ENCODE measurements around the gene CAPZB. TPM values are rescaled to one million over a fixed set of nuclear protein-coding genes. Genes with fewer than 3 reads are reported as not detected.

The CAPZB gene
- total RNA-seq, 5 donors from 2014 or later (not counting 1 experiment from before 2014, with no cell fraction given): 272 to 342 (median 320) TPM

DNA sequence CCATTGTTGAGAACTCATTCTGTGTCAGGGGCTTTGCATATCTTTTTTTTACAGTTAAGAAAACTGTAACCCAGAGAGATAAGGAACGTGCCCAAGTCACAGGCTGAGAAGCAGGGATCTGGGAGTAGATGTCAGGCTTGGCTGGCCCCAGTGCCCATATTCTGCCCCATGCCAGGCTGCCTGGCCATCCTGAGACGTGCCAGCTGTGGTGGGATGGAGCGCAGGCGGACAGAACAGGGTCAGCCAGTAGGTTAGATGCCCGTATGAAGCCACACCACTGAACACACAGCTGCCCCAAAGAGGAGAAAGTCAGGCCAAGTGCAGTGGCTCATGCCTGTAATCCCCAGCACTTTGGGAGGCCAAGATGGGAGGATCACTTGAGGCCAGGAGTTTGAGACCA, 117.3 kb downstream of the CAPZB start:
- ATAC-seq (replicated peaks in 1 of 4) (no peak), DNase-seq (no peak)
- Histone ChIP-seq H3K27ac (ENCODE audit: low read length) (no peak overlapping the region), H3K36me3 (ENCODE audit: control insufficient read depth in 2 of 2, extremely low read depth in 1 of 2, insufficient read depth in 1 of 2, low read length in 1 of 2) (peaks cover 9 to 35% of the 10 kb centered on the region in 2 donors), H3K4me1 (ENCODE audit: control insufficient read depth in 1 of 2, extremely low read depth in 1 of 2, insufficient read depth in 2 of 2, low read length in 2 of 2) (peaks cover 0 to 15% of the 10 kb centered on the region in 2 experiments), H3K27me3 (replicated peaks in 1 of 2; ENCODE audit: control insufficient read depth in 2 of 2, extremely low read depth in 1 of 2, insufficient read depth in 2 of 2, low read length in 1 of 2) (no peaks in the 10 kb centered on the region), H3K4me3 (ENCODE audit: control insufficient read depth in 1 of 2, extremely low read depth in 1 of 2, low read length in 1 of 2) (no peak overlapping the region), H3K9me3 (no peaks in the 10 kb centered on the region)
- CTCF ChIA-PET: no interaction called here
- Mint-ChIP-seq H3K27me3 (no peaks in the 10 kb centered on the region), H3K36me3 (peaks cover 12% of the 10 kb centered on the region), H3K4me3 (no peak overlapping the region), H3K9me3 (no peaks in the 10 kb centered on the region), H3K4me1 (peaks cover 31 to 76% (median 41%) of the 10 kb centered on the region in 3 donors), H3K27ac (peak overlapping the region in 1 of 2 donors; percentile 82)
- POLR2A ChIA-PET: no interaction called here
- 100% methylated on average over 1 of the region's 5 CpGs for WGBS (ENCODE audit: insufficient coverage)

GRCh38 chr1:19367584-19368041, 117.7 kb downstream of the CAPZB start:
- Mint-ChIP-seq H3K9me3 (no peaks in the 10 kb centered on the region), H3K4me3 (no peak overlapping the region), H3K27ac (peak overlapping the region; percentile 37 to 82), H3K27me3 (no peaks in the 10 kb centered on the region), H3K4me1 (peaks cover 32 to 77% (median 43%) of the 10 kb centered on the region in 3 donors), H3K36me3 (peaks cover 12% of the 10 kb centered on the region)
- Histone ChIP-seq H3K4me1 (ENCODE audit: control insufficient read depth in 1 of 2, extremely low read depth in 1 of 2, insufficient read depth in 2 of 2, low read length in 2 of 2) (peaks cover 0 to 15% of the 10 kb centered on the region in 2 experiments), H3K4me3 (ENCODE audit: control insufficient read depth in 1 of 2, extremely low read depth in 1 of 2, low read length in 1 of 2) (no peak overlapping the region), H3K36me3 (ENCODE audit: control insufficient read depth in 2 of 2, extremely low read depth in 1 of 2, insufficient read depth in 1 of 2, low read length in 1 of 2) (peaks cover 9 to 34% of the 10 kb centered on the region in 2 donors), H3K9me3 (no peaks in the 10 kb centered on the region), H3K27ac (ENCODE audit: low read length) (no peak overlapping the region), H3K27me3 (replicated peaks in 1 of 2; ENCODE audit: control insufficient read depth in 2 of 2, extremely low read depth in 1 of 2, insufficient read depth in 2 of 2, low read length in 1 of 2) (no peaks in the 10 kb centered on the region)
- POLR2A ChIA-PET: no interaction called here
- CTCF ChIA-PET: no interaction called here
- no peak for DNase-seq
- ATAC-seq (replicated peaks in 1 of 4): no peak
- 82% methylated on average over 12 of the region's 13 CpGs for WGBS (ENCODE audit: insufficient coverage)

DNA sequence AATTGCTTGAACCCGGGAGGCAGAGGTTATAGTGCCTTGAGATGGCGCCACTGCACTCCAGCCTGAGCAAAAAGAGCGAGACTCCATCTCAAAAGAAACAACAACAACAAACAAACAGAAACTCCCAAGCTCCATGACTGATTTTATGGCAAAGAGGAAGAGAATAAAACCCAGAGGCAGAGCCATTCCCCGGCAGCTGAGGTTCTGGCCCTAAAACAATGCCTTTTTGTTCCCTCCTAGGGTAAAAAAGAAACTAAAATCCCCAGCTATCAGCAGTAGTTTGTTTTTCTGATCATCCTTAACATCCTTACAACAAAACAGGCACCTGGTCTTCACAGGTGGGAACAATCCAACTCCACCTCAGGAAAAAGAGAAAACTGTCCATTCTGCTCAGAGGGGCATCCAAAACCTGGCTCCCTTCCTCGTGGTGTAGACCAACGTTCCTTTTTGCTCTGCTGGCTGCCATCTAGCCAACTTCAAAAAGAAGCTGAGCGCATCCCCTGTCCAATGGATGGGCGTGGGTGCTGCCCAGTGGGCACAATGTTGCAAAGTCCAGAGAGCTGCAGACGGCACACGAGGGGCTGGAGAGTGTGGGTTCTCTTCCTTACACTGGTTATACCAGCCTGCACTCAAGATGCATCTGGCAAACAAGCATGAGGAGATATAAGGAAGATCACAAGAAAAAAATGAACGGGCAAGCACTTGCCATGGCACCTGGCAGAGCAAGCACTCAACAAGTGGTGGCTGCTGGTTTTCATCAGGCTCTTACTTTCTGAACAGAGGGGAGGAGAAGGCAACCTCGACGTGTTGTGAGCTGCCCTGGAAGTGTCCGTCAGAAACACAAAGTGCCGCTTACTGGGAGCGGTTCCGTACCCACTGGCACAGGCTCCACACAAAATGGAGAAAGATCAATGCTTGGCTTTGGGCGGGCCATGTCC, 118.5 kb downstream of the CAPZB start:
- H3K27ac ChIP-seq (ENCODE audit: low read length): no peak overlapping the region
- no peak overlapping the region for H3K4me3 ChIP-seq (ENCODE audit: control insufficient read depth in 1 of 2, extremely low read depth in 1 of 2, low read length in 1 of 2)
- CTCF ChIA-PET: interaction anchor here in 1 of 2 donors (1.3 kb wide), 1 partner anchor 216 kb away, joined by 3 read pairs; no protein-coding TSS in a partner anchor
- ATAC-seq (replicated peaks in 1 of 4): peak in 1 of 4 experiments; percentile 13
- H3K27me3 ChIP-seq (replicated peaks in 1 of 2; ENCODE audit: control insufficient read depth in 2 of 2, extremely low read depth in 1 of 2, insufficient read depth in 2 of 2, low read length in 1 of 2): no peaks in the 10 kb centered on the region
- peak overlapping the region in 1 of 3 donors; percentile 18 for H3K4me3 Mint-ChIP-seq
- no peaks in the 10 kb centered on the region for H3K9me3 ChIP-seq
- POLR2A ChIA-PET: no interaction called here
- H3K36me3 Mint-ChIP-seq: peaks cover 12% of the 10 kb centered on the region
- peaks cover 35 to 75% (median 44%) of the 10 kb centered on the region in 3 donors for H3K4me1 Mint-ChIP-seq
- WGBS (ENCODE audit: insufficient coverage): 85% methylated on average over 9 of the region's 18 CpGs
- DNase-seq: no peak
- peak overlapping the region; percentile 37 to 82 for H3K27ac Mint-ChIP-seq
- peaks cover 0 to 21% of the 10 kb centered on the region in 2 experiments for H3K4me1 ChIP-seq (ENCODE audit: control insufficient read depth in 1 of 2, extremely low read depth in 1 of 2, insufficient read depth in 2 of 2, low read length in 2 of 2)
- H3K36me3 ChIP-seq (ENCODE audit: control insufficient read depth in 2 of 2, extremely low read depth in 1 of 2, insufficient read depth in 1 of 2, low read length in 1 of 2): peaks cover 9 to 28% of the 10 kb centered on the region in 2 donors
- no peaks in the 10 kb centered on the region for H3K9me3 Mint-ChIP-seq
- no peaks in the 10 kb centered on the region for H3K27me3 Mint-ChIP-seq

- WGBS (ENCODE audit: insufficient coverage): 80% methylated on average over 2 of the region's 10 CpGs
- peak overlapping the region in 1 of 2 donors; percentile 37 for H3K27ac Mint-ChIP-seq
- Histone ChIP-seq H3K27ac (ENCODE audit: low read length) (no peak overlapping the region), H3K9me3 (no peaks in the 10 kb centered on the region), H3K36me3 (ENCODE audit: control insufficient read depth in 2 of 2, extremely low read depth in 1 of 2, insufficient read depth in 1 of 2, low read length in 1 of 2) (peaks cover 9 to 18% of the 10 kb centered on the region in 2 donors), H3K27me3 (replicated peaks in 1 of 2; ENCODE audit: control insufficient read depth in 2 of 2, extremely low read depth in 1 of 2, insufficient read depth in 2 of 2, low read length in 1 of 2) (no peaks in the 10 kb centered on the region), H3K4me3 (ENCODE audit: control insufficient read depth in 1 of 2, extremely low read depth in 1 of 2, low read length in 1 of 2) (no peak overlapping the region), H3K4me1 (ENCODE audit: control insufficient read depth in 1 of 2, extremely low read depth in 1 of 2, insufficient read depth in 2 of 2, low read length in 2 of 2) (peaks cover 0 to 29% of the 10 kb centered on the region in 2 experiments)
- H3K27me3 Mint-ChIP-seq: no peaks in the 10 kb centered on the region
- peaks cover 46 to 80% (median 54%) of the 10 kb centered on the region in 3 donors for H3K4me1 Mint-ChIP-seq
- DNase-seq: no peak
- ATAC-seq (replicated peaks in 1 of 4): no peak
- H3K4me3 Mint-ChIP-seq: no peak overlapping the region
- peaks cover 12% of the 10 kb centered on the region for H3K36me3 Mint-ChIP-seq
- ChIA-PET POLR2A (interaction anchor here in 1 of 2 donors (0.6 kb wide), 1 partner anchor 268 kb away, joined by 3 read pairs; no protein-coding TSS in a partner anchor), CTCF (no interaction called here)
- H3K9me3 Mint-ChIP-seq: no peaks in the 10 kb centered on the region
Measured at GRCh38 chr1:19365721-19366120, 119.6 kb downstream of the CAPZB start.

GRCh38 chr1:19363536-19364152, 121.7 kb downstream of the CAPZB start:
- H3K27me3 Mint-ChIP-seq: no peaks in the 10 kb centered on the region
- DNase-seq (no peak), ATAC-seq (replicated peaks in 1 of 4) (no peak)
- H3K4me3 ChIP-seq (ENCODE audit: control insufficient read depth in 1 of 2, extremely low read depth in 1 of 2, low read length in 1 of 2): no peak overlapping the region
- ChIA-PET CTCF (interaction anchor here (1.1 to 1.3 kb wide), 4 partner anchors 10 to 298 kb away, joined by 3 to 5 read pairs (median 3); no protein-coding TSS in a partner anchor), POLR2A (no interaction called here)
- H3K36me3 Mint-ChIP-seq: peaks cover 12% of the 10 kb centered on the region
- peaks cover 5 to 14% of the 10 kb centered on the region in 2 donors for H3K36me3 ChIP-seq (ENCODE audit: control insufficient read depth in 2 of 2, extremely low read depth in 1 of 2, insufficient read depth in 1 of 2, low read length in 1 of 2)
- no peaks in the 10 kb centered on the region for H3K9me3 ChIP-seq
- H3K4me1 Mint-ChIP-seq: peaks cover 54 to 75% (median 63%) of the 10 kb centered on the region in 3 donors
- no peak overlapping the region for H3K27ac ChIP-seq (ENCODE audit: low read length)
- peak overlapping the region; percentile 34 to 65 for H3K27ac Mint-ChIP-seq
- whole genome bisulfite sequencing (ENCODE audit: insufficient coverage): 100% methylated on average over 1 of the region's 8 CpGs
- no peaks in the 10 kb centered on the region for H3K9me3 Mint-ChIP-seq
- H3K4me1 ChIP-seq (ENCODE audit: control insufficient read depth in 1 of 2, extremely low read depth in 1 of 2, insufficient read depth in 2 of 2, low read length in 2 of 2): peaks cover 0 to 30% of the 10 kb centered on the region in 2 experiments
- no peak overlapping the region for H3K4me3 Mint-ChIP-seq
- H3K27me3 ChIP-seq (replicated peaks in 1 of 2; ENCODE audit: control insufficient read depth in 2 of 2, extremely low read depth in 1 of 2, insufficient read depth in 2 of 2, low read length in 1 of 2): no peaks in the 10 kb centered on the region

- CTCF ChIA-PET: no interaction called here
- no CpG with 5 or more reads among the region's 8 CpGs for WGBS (ENCODE audit: insufficient coverage)
Measured at GRCh38 chr1:19361611-19362147, 123.7 kb downstream of the CAPZB start.

More at GRCh38 chr1:19361611-19362147, 123.7 kb downstream of the CAPZB start:
- POLR2A ChIA-PET: no interaction called here
- ATAC-seq (replicated peaks in 1 of 4) (no peak), DNase-seq (no peak)
- H3K27ac ChIP-seq (ENCODE audit: low read length): no peak overlapping the region
- Mint-ChIP-seq H3K27ac (peak overlapping the region; percentile 59 to 74), H3K27me3 (no peaks in the 10 kb centered on the region), H3K9me3 (no peaks in the 10 kb centered on the region), H3K36me3 (peaks cover 18% of the 10 kb centered on the region), H3K4me3 (peak overlapping the region in 1 of 3 donors; percentile 46), H3K4me1 (peaks cover 49 to 59% (median 58%) of the 10 kb centered on the region in 3 donors)
- H3K4me1 ChIP-seq (ENCODE audit: control insufficient read depth in 1 of 2, extremely low read depth in 1 of 2, insufficient read depth in 2 of 2, low read length in 2 of 2): peaks cover 0 to 30% of the 10 kb centered on the region in 2 experiments
- no peaks in the 10 kb centered on the region for H3K27me3 ChIP-seq (replicated peaks in 1 of 2; ENCODE audit: control insufficient read depth in 2 of 2, extremely low read depth in 1 of 2, insufficient read depth in 2 of 2, low read length in 1 of 2)
- H3K9me3 ChIP-seq: no peaks in the 10 kb centered on the region
- H3K4me3 ChIP-seq (ENCODE audit: control insufficient read depth in 1 of 2, extremely low read depth in 1 of 2, low read length in 1 of 2): no peak overlapping the region
- peaks cover 8 to 18% of the 10 kb centered on the region in 2 donors for H3K36me3 ChIP-seq (ENCODE audit: control insufficient read depth in 2 of 2, extremely low read depth in 1 of 2, insufficient read depth in 1 of 2, low read length in 1 of 2)
